ENCODE measurements around the gene EMC9.

DNA sequence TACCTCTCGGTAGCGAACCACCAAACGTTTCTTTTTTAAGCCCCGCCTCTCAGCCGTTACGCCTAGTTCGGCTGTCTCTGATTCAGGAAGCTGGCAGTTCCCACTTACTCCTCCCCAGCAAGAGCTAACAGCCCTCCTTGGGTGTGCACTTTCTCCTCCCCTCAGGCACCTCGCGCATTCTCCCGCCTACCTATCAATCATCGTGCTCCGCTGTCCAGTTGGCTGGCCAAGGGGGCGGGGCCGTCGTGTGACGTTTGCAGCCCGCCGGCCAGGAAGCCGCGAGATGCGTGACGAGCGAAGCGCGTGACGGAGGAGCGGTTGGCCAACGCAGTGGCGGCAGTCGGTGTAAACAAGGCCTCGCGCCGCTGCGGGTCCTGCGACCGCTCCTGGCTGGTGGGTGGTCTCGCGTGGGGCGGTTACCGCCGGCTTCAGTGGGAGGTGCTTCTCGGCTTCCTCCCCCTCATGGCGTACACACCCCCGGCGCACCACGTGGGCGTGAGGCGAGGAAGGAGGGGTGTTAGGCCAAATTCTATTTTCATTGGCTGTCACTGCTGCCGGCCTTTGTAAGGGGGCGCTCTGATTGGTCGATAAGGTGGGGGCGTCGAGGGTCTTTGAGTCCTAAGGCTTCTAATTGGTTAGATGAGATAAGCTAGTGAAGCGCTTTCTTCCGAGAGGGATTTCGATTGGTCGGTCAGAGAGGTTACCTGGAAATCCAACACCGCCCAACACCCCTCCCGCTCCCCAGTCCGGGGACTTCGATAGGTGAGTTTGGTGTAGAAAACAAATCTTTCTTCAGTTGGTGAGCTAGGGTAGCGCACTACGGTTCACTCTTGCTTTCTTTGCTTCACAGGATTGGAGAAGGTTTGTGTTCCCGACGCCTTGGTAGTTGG, 26.6 kb downstream of the EMC9 start, which contains the start of the genes DCAF11 and NRL:
- TF ChIP-seq, protein P1, sequence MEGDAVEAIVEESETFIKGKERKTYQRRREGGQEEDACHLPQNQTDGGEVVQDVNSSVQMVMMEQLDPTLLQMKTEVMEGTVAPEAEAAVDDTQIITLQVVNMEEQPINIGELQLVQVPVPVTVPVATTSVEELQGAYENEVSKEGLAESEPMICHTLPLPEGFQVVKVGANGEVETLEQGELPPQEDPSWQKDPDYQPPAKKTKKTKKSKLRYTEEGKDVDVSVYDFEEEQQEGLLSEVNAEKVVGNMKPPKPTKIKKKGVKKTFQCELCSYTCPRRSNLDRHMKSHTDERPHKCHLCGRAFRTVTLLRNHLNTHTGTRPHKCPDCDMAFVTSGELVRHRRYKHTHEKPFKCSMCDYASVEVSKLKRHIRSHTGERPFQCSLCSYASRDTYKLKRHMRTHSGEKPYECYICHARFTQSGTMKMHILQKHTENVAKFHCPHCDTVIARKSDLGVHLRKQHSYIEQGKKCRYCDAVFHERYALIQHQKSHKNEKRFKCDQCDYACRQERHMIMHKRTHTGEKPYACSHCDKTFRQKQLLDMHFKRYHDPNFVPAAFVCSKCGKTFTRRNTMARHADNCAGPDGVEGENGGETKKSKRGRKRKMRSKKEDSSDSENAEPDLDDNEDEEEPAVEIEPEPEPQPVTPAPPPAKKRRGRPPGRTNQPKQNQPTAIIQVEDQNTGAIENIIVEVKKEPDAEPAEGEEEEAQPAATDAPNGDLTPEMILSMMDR (optimal IDR thresholded peaks at IDR 0.05 in 1 of 3, IDR thresholded peaks at IDR 0.05 in 1 of 3, conservative IDR thresholded peaks at IDR 0.05 in 1 of 3; ENCODE audit: extremely low read depth in 1 of 3, insufficient read depth in 2 of 3, low read length in 3 of 3): no peak
- no peak for TF ChIP-seq EZH2 (IDR thresholded peaks at IDR 0.05; ENCODE audit: low read length)
